NCI-H1436 treated with DMSO at 0.1 percent for 48 hours (cell line): ENCODE results near the gene KMT2A.
"Not testable (repeated sequence)": the region's sequence is repeated elsewhere in the genome, so short reads cannot be mapped to it uniquely, and the experiment has no call there.

Source experiments
- DNase-seq: peaks from one replicate; lab custom pipeline; 2025; lab: John Stamatoyannopoulos, UW

KMT2A gene

GRCh38 chr11:118533769-118534729 is 97.8 kb downstream of the KMT2A start:
- DNase-seq = no peak

GRCh38 chr11:118535261-118535660 is 99.0 kb downstream of the KMT2A start:
- DNase-seq = no peak

GRCh38 chr11:118536726-118537125 is 100.4 kb downstream of the KMT2A start:
- no peak for DNase-seq

- no peak for DNase-seq
Measured at GRCh38 chr11:118537409-118537980, 101.2 kb downstream of the KMT2A start.

- no peak for DNase-seq
Measured at GRCh38 chr11:118544010-118544646, 107.8 kb downstream of the KMT2A start.

- no peak for DNase-seq
Measured at GRCh38 chr11:118544647-118545010, 108.3 kb downstream of the KMT2A start.

- DNase-seq = no peak
Measured at GRCh38 chr11:118545533-118545932, 109.2 kb downstream of the KMT2A start.

GRCh38 chr11:118547132-118547531 is 110.8 kb downstream of the KMT2A start:
- DNase-seq = no peak

GRCh38 chr11:118552341-118552740 is 116.0 kb downstream of the KMT2A start:
- no peak for DNase-seq

GRCh38 chr11:118560806-118561205 is 124.5 kb downstream of the KMT2A start:
- no peak for DNase-seq

GRCh38 chr11:118565051-118565450 is 128.8 kb downstream of the KMT2A start:
- DNase-seq = no peak

GRCh38 chr11:118569670-118570069 is 133.4 kb downstream of the KMT2A start:
- DNase-seq = no peak

- DNase-seq = no peak
Measured at GRCh38 chr11:118570787-118571186, 134.5 kb downstream of the KMT2A start.

GRCh38 chr11:118571701-118572060 is 135.4 kb downstream of the KMT2A start:
- not testable (repeated sequence) for DNase-seq

- peak; percentile 2 for DNase-seq
Measured at GRCh38 chr11:118572061-118572980, 136.0 kb downstream of the KMT2A start, which contains the start of gene ARCN1. Gene ARCN1, plus strand, starts transcription at chr11:118572409. Its CDS starts 139 bp downstream, at chr11:118572548.

- no peak for DNase-seq
Measured at GRCh38 chr11:118572981-118573550, 136.8 kb downstream of the KMT2A start.

GRCh38 chr11:118574636-118575035 is 138.3 kb downstream of the KMT2A start:
- no peak for DNase-seq
